SIG-M5 treated with dmso at 0.1 percent for 504 hours (cell line): ENCODE data around the gene VWA2.

Experiments used
- DNase-seq: peaks from one replicate; lab custom pipeline; 2025; ENCODE audit not compliant: unreplicated experiment; lab: John Stamatoyannopoulos, UW

The VWA2 gene

DNA sequence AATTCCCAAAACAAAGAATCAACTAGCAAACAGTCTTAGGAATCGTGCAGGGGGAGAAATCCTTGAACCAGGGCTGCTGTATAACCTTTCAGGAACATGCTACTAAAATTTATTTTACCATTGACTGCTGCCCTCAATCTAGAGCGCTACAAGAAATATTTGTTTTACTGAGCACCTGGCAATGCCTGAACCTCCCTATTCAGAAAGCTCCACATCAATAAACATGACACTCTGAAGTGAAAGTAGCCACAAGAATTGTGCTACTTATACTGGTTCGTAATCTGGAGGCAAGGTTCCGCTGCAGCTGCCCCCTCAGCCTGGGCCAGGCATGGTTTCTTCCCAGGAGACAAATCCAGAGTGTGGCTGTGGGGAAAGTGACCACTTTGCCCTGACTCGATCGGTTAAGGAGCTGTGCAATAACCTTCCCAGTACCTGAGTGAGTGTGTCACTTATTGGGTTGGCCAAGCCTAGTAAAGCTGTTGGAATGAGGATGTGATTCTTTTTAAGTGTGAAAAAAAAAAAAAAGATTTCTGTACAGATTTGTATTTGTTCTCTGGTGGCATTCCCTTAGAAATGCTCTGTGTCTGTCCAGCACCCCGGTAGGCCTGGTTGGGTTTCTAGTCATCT, 7.7 kb downstream of the VWA2 start:
- no peak for DNase-seq

DNA sequence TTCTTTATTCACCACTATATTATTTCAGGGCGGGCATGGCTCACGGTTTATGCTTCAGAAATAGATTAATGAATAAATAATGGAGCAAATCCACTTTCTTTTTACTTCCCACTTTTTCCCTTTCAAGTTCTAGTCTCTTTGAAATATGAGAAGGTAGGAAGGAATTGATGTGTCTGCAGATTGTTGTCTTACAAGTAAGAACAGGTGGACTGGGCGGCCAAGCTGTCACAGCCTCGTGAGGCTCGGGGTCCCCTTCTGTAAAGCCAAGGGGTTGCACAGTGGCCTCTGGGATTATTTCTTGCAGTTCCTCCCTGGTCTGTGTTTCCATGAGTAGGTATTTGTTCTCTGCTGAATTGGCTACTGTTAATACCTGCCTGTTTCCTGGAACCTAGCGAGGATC, 11.2 kb downstream of the VWA2 start:
- DNase-seq, result no peak

- no peak for DNase-seq
Measured at GRCh38 chr10:114250716-114251115, 11.7 kb downstream of the VWA2 start.

- DNase-seq, result no peak
Measured at GRCh38 chr10:114252092-114252491, 13.0 kb downstream of the VWA2 start.

DNA sequence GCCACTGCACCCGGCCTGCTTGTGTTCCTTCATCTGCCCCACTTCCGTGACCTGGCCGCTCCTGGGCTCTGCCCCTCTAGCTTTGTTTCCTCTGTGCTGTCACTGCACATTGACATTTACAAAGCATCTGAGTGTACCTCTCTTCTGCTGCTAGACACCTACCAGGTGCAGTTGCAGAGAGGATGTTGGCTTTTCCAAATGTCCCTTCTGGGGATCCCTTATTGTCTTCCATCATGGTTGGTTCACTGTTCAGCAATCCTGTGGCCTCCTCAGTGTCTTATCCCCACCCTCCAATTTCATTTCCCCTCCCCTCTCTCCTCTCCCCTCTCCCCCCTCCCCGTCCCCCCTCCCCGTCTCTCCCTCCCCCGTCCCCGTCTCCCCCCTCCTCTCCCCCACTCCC, 13.8 kb downstream of the VWA2 start:
- no peak for DNase-seq

DNA sequence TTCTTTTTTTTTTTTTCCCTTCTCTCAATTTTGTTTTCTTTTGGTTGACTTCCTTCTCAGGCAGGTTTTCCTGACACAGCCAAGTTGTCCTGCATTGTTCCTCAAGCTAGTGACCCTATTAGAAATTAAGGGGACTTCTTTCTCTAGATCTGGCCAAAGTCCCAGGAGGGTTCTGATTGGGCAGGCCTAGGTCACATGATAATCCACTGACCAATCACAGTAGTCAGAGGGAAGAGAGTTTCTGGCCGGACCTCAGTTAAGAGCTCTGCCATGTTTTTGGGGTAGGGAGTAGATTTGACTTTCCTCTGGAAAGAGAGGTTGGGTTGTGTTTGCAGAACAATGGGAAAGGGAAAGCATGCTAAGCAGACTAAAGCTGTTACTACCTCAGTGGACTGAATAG, 16.2 kb downstream of the VWA2 start:
- DNase-seq, result no peak

- DNase-seq, result no peak
Measured at GRCh38 chr10:114256008-114256765, 17.1 kb downstream of the VWA2 start.

- no peak for DNase-seq
Measured at GRCh38 chr10:114256822-114257221, 17.8 kb downstream of the VWA2 start.

- no peak for DNase-seq
Measured at GRCh38 chr10:114257498-114257897, 18.4 kb downstream of the VWA2 start.

GRCh38 chr10:114258274-114258840, 19.3 kb downstream of the VWA2 start:
- no peak for DNase-seq

- DNase-seq, result no peak
Measured at GRCh38 chr10:114259824-114260223, 20.8 kb downstream of the VWA2 start.

DNA sequence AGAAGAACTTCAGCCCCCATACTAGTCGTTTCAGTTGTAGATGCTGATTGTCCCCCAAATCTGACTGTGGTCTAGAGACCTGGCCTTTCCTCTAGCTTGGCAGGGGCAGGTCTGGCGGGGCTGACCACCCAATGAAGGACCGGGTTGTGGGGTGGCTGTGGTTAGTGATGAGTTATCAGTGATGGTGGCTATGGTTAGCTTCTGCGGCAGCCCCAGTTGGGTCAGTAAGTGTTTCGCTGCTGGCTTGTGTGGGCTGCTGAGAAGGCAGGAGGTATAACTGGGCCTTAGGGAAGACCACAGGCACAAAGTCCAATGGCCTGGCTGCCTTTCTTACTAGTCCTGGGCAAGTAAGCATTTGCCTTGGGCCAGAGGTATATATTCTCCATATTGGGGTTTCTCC, 21.3 kb downstream of the VWA2 start:
- no peak for DNase-seq

DNA sequence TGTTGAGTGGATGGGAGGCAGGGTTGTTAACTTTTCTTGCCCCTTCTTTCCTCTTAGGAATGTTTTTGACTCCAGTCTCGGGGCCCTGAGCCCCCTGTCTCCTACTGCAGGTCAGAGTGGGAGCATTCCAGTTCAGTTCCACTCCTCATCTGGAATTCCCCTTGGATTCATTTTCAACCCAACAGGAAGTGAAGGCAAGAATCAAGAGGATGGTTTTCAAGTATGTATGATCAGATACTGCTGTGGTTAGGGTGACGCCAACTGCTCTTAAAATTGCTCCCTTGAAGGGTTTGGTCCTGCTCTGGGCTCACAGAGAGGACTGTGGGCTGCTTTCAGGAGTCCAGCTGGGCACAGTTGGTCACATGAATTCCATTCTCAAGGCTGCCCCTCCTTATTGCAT, 22.0 kb downstream of the VWA2 start:
- DNase-seq, result no peak

GRCh38 chr10:114262496-114262895, 23.4 kb downstream of the VWA2 start:
- DNase-seq, result no peak

- DNase-seq, result no peak
Measured at GRCh38 chr10:114265392-114266053, 26.5 kb downstream of the VWA2 start.

- peak; percentile 6 for DNase-seq
Measured at GRCh38 chr10:114266521-114266920, 27.5 kb downstream of the VWA2 start.

DNA sequence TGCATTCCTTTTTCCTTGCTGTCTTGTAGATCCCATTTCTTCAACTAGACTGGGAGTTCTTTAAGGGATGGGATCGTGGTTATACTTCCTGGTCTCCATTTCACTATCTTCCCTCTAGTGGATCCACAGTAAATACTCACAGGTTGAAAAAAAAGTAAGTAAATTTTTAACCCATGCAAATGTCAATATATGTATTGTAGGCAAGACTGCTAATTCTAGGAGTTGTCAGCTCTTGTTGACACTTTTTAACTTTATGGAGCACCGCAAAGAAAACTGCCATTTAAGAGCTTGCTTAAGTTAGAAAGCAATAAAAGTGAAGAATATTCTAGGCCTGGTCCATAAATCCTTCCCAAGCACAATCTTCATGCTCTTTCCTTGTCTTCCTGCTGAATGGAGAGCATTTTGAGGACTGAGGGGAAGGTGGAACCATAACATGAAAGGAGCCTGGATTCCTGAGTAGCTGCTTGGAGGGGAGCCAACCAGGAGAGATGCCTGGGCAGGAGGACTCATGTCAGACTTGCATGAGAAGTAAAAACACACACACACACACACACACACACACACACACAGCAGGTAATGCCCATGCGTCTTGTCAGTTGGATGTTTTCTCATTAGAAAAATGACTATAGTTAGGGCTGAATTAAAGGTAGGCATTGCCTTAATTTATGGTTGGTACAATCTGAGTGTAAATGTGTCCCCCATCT, 32.2 kb downstream of the VWA2 start:
- no peak for DNase-seq

GRCh38 chr10:114271779-114272167, 32.7 kb downstream of the VWA2 start:
- DNase-seq, result no peak

DNA sequence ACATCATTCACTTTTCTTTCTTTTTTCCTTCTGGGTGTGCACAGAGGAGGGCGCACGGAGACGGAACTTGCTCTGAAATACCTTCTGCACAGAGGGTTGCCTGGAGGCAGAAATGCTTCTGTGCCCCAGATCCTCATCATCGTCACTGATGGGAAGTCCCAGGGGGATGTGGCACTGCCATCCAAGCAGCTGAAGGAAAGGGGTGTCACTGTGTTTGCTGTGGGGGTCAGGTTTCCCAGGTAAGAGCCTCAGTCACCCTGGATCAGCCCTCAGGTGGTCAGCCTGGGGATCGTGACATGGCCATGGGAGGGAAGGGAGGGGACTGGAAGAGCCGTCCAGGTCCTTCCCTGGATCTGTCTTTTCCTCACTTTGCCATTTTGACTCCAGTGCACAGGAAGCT, 33.6 kb downstream of the VWA2 start:
- no peak for DNase-seq

DNA sequence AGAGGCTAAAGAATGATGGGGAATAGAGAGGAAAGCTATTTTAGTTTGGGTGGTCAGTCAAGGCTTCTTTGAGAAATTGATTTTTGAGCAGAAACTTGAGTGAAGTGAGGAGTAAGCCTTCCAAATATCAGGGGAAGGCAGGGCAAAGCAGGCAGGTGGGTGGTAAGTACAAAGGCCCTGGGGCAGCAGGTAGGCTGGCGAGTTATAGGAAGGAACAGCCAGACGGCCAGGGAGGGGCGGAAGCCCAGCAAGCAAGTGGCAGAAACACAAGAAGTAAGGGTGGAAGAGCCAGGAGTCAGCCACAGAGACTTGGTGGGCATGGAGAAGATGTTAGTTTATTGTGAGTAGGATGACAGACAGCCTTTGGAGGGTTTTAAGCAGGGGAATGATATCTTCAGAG, 34.9 kb downstream of the VWA2 start:
- no peak for DNase-seq
